ENCODE data around the gene ITLN1.
"Not testable (repeated sequence)": the region's sequence is repeated elsewhere in the genome, so short reads cannot be mapped to it uniquely, and the experiment has no call there.

DNA sequence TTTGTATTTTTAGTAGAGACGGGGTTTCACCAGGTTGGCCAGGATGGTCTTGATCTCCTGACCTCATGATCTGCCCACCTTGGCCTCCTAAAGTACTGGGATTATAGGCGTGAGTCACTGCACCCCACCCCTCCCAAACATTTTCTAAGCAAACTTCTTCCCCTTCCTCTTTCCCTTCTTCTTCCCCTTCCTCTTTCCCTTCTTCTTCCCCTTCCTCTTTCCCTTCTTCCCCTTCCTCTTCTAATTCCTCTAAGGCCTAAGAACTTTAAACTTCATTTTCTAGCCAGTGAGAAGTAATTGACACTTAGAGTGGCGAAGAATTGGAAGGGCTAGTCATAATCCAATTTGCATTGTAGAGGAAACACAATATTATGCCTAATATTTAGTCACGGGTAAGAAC is 9.4 kb downstream of the ITLN1 start:
- not testable (repeated sequence) for TF ChIP-seq POLR2AphosphoS5 (IDR thresholded peaks at IDR 0.05; ENCODE audit: borderline replicate concordance, low read depth, low read length); EZH2 (IDR thresholded peaks at IDR 0.05)
